NCI-H128 (cell line): Measurements from ENCODE around the gene FAM81A.

Experiments
- DNase-seq: peaks from one replicate; lab custom pipeline; 2025; ENCODE audit not compliant: unreplicated experiment; lab: John Stamatoyannopoulos, UW

The FAM81A gene

GRCh38 chr15:59539799-59540198 is 101.8 kb downstream of the FAM81A start:
- no peak for DNase-seq

DNA sequence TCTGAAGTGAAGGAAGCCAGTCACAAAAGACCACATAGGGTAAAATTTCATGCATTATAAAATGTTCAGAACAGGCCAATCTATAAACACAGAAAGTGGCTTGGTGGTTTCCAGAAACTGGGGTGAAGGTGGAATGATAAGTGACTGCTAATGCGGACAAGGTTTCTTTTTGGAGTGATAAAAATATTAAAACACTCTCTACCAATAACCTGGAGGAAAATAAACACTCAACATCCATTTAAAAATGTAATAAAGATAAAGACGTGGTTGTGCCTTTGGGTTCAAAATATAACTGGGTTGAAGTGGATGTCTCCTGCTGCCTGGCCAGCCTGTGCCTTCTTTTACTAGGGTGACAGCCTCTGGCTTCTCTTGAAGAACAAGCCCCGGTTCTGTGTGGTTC is 102.7 kb downstream of the FAM81A start:
- no peak for DNase-seq

GRCh38 chr15:59541750-59542149 is 103.8 kb downstream of the FAM81A start:
- no peak for DNase-seq

DNA sequence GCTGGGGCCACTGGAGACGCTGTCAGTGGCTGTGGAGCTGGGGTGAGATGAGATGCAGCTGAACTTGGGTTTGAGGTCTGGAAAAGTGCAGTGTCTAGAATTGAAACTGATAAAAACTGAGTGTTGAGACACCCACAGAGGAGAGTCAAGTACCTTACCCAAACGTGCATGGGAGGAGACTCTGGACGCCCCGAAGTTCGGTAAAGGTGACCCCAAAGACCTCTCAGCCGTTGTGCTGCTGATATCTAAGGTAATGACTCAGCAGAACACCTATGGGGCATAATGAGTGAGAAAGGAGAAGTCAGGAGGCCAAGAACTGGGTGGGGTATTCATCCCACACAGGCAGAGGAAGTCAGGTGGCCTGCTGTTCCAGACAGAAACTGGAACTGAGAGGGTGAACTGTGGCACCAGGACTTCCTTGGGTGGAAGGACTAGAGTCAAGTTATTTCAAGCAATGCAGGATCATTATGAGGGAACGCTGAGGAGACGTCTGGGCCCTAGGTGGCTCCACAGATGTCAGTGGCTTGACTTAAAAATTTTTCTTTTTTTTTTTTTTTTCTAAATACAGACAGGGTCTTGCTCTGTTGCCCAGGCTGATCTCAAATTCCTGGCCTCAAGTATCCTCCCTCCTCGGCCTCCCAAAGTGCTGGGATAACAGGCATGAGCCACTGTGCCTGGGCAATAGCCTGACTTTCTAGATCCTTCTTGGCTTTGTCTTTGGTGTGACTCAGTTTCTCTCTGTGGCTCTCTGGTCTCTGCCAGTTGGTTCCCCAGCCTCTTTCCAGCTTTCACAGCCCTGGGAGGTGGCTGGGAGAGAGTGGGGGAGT is 105.9 kb downstream of the FAM81A start:
- DNase-seq: no peak

GRCh38 chr15:59545573-59545972 is 107.6 kb downstream of the FAM81A start:
- DNase-seq: no peak

DNA sequence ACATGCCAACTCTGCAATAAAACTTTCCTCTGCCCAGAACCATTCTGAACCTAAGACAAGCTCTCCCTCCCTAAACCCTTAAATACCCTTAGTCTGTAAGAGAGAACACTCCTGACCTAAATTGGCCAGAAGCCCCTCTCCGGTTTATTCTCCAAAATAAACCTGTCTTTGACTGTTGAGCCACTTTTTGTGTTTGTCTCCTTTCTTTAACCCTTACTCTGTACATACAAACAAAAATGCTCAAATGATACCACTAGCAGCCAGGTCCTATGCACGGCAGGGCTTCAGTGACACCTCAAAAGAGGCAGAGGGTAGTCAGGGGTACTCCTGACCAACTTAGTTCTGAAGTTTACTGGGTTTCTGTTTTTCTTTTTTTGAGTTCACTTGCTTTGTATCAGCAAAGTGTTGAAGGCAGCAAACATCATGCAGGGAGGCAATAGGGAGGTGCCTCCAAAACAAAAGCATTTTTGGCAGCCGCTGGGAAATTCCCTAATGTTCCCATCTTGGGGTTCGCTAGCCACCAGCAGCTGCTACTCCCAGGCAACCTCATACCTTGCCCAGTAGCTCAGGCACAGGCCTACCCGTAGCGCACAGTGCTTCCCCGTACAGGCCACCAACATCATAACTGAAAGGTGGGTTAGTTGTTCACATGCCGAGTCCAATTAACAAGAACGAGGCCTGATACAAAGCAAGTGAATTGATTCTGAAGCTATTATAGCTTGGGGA is 110.7 kb downstream of the FAM81A start:
- DNase-seq: no peak

GRCh38 chr15:59549301-59550185 is 111.6 kb downstream of the FAM81A start:
- DNase-seq: no peak

- DNase-seq: no peak
Measured at GRCh38 chr15:59550530-59550929, 112.5 kb downstream of the FAM81A start.

DNA sequence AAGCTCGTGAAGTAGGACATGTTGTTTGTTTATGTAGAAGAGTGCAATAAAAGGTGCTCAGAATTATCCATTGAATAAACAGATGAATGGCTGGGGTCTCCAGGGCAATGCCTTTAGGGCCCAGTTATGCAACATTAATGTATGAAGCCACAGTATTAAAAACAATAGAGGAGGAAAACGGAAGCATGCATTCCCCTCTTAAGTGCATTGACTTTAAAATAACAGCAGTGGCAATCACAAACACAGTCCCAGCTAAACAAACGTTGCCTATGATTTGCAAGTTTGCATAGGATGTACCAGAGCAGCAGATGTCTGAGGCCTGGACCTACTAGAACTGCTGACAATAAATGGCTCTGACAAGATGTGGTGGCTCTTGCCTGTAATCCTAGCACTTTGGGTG is 113.0 kb downstream of the FAM81A start:
- no peak for DNase-seq

DNA sequence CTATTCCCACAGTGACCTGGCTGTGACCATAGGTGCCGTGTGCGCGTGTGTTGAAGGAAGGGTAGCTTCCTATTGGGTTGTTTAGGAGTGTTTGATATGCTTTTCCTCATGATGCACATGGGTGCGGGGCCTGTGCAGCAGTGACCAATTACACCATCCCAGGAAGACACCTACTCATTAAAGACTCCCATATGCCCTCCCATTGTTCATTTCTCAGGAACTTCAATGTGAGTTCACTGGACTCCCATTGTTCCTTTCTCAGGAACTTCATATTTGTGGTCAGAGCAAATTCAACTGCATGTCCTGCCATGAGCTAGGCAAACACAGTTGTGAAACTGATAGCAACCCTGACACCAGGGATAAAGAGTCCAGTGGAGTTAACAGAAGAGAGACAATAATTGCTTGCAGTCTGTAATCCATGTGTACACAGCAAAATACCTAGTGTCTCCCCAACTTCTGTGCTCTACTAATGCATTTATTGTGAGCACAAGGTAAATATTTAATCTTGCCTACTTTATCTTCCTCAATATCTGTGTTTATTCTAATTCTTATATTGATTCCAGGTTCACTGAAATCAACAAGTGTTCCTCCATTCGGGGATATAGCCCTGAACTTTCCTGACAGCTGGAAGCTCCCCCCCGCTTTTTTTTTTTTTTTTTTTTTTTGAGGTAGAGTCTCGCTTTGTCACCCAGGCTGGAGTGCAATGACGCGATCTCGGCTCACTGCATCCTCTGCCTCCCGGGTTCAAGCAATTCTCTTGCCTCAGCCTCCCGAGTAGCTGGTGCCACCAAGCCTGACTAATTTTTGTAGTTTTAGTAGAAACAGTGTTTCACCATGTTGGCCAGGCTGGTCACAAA is 116.1 kb downstream of the FAM81A start:
- no peak for DNase-seq

DNA sequence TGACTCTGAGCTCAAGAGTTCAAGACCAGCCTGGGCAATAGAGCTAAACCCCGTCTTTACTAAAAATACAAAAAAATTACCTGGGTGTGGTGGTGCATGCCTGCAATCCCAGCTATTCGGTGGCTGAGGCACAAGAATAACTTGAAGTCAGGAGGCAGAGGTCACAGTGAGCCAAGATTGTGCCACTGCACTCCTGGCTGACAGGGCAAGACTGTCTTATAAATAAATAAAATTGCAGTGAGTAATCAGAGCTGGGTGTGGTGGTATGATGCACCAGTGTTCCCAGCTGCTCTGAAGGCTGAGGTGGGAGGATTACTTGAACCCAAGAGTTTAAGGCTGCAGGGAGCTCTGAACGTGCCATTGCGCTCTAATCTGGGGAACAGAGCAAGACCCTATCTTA is 117.7 kb downstream of the FAM81A start:
- DNase-seq: no peak

- DNase-seq: no peak
Measured at GRCh38 chr15:59556380-59556779, 118.4 kb downstream of the FAM81A start.

DNA sequence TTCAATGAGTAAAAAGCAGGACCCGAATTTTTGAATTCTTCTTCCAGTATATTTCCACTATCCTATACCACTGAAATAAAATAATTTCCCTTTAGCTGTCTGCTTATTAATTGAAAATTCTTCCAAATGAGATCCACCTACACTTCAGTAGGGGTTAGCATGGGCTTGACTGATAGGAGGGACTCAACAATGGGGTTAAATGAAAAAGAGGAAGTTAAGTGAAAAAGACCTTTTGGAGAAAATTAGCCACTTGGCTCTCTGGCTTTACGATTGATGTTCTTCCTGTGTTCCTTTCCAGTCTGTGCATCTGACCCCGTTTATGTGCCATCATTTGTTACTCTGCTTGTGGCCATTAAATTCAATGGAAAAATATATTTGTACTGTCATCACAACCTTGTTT is 119.6 kb downstream of the FAM81A start:
- no peak for DNase-seq

GRCh38 chr15:59558851-59559250 is 120.9 kb downstream of the FAM81A start:
- DNase-seq: no peak

DNA sequence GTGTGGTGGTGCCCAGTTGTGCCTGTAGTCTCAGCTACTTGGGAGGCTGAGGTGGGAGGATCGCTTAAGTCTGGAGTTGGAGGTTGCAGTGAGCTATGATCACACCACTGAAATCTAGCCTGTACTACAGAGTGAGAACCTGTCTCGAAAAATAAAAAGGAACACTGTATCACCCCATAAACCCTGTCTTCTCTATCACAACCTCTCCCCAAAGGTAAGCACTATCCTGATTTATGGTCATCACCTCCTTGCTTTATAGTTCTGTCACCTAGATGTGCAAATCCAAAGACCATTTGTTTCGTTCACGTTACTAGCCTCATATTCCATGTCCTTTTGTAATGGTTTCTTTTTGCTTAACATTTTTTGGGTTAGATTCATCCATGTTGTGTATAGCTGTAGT is 123.6 kb downstream of the FAM81A start:
- DNase-seq: no peak

DNA sequence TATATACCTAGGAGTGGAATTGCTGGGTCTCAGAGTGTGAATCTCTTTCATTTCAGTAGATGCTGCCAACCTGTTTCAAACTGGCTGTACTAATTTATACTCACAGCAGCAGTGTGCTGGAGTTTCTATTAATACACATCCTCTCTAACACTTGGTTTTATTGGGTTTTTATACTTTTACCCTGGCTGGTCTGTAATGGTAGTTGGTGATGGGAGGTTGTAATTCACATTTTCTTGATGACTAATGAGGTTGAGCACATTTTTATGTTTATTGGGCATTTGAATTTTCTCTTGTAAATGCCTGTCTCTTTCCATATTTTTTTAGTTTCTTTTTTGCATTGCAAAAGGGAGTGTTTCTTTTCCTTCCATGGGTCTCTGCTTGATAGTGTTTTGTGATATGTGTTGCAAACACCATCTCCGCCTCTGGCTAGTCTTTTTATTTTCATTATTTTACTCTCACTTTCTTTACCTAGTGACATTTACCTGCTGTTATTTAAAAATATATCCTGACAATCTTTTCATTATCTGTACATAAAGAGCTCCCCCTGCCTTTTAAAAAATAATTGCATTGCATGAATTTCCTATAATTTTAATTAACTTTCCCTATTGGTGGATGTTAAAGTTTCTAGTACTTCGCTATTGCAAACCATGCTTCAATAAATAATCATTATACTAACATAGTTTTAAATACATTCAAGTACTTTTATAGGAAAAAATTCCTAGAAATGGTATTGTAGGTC is 124.6 kb downstream of the FAM81A start:
- DNase-seq: no peak

DNA sequence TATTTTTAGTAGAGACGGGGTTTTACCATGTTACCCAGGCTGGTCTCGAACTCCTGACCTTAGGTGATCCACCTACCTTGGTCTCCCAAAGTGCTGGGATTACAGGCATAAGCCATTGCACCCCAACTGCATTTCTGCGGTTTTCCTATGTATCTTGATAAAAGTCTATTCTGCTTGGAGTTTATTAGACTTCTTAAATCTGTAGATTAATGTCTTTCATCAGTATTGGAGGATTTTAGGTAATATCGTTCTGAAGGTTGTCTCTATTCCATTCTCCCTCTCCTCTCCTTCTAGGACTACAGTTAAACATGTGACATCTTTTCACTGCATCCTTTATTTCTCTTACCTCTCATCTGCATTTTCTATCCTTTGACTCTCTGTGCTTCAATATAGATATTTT is 127.3 kb downstream of the FAM81A start:
- no peak for DNase-seq

GRCh38 chr15:59567324-59567723 is 129.3 kb downstream of the FAM81A start:
- DNase-seq: no peak

GRCh38 chr15:59569477-59569876 is 131.5 kb downstream of the FAM81A start:
- no peak for DNase-seq

- DNase-seq: no peak
Measured at GRCh38 chr15:59570315-59570714, 132.3 kb downstream of the FAM81A start.
